H1 (cell line): ENCODE results near the gene XPNPEP1. TPM values are rescaled to one million over a fixed set of nuclear protein-coding genes. Genes with fewer than 3 reads are reported as not detected.

Experiments used
- CTCF ChIA-PET: fragments of 300-600 bp; sonication (Branson Sonifier 250); formaldehyde crosslinking; loops from one replicate; lab custom pipeline; 2021; ENCODE audit not compliant: partially characterized antibody; lab: Charles Lee
- POLR2A ChIA-PET: fragments of 300-600 bp; sonication (Branson Sonifier 250); formaldehyde crosslinking; loops from one replicate; lab custom pipeline; 2021; ENCODE audit warnings: inconsistent platforms; ENCODE audit not compliant: partially characterized antibody; lab: Charles Lee
- DNase-seq, 2 experiments: peaks; one replicate each; pipeline versions ENCODE4 v3.0.0 to v3.0.0-alpha.2; 2010 to 2022; ENCODE audit warnings: low spot score in 2 of 2, low read depth in 1 of 2, mixed read lengths in 1 of 2
- FAIRE-seq: peaks from 2 replicates; lab custom pipeline; 2011; peaks lifted over from hg19 to GRCh38; lab: Jason Lieb, UNC
- H2AFZ ChIP-seq: 2 replicates; pipeline ENCODE4 v1.8.1; 2012; ENCODE audit warnings: low read length, inconsistent platforms
- H2AK5ac ChIP-seq: 2 replicates; pipeline ENCODE4 v1.6.1; 2013; ENCODE audit warnings: low read depth, low read length
- H2BK120ac ChIP-seq: replicated peaks from 2 replicates; pipeline ENCODE3; 2013; ENCODE audit warnings: low read depth, low read length, inconsistent platforms
- H2BK12ac ChIP-seq: 2 replicates; pipeline ENCODE4 v1.6.1; 2013; ENCODE audit warnings: low read depth, low read length
- H2BK15ac ChIP-seq: 2 replicates; pipeline ENCODE4 v1.6.1; 2013; ENCODE audit warnings: low read length
- H2BK20ac ChIP-seq: 2 replicates; pipeline ENCODE4 v1.6.1; 2013; ENCODE audit warnings: low read length
- H2BK5ac ChIP-seq: 2 replicates; pipeline ENCODE4 v1.6.1; 2013; ENCODE audit warnings: low read depth, low read length
- H3K14ac ChIP-seq: 2 replicates; pipeline ENCODE4 v1.6.1; 2013; ENCODE audit warnings: inconsistent platforms; ENCODE audit not compliant: insufficient read length
- H3K18ac ChIP-seq: 2 replicates; pipeline ENCODE4 v1.6.1; 2013; ENCODE audit warnings: low read length; ENCODE audit errors: extremely low read depth
- H3K23ac ChIP-seq: 2 replicates; pipeline ENCODE4 v1.6.1; 2013; ENCODE audit warnings: inconsistent platforms; ENCODE audit not compliant: insufficient read length
- H3K23me2 ChIP-seq: 2 replicates; pipeline ENCODE4 v1.6.1; 2013; ENCODE audit warnings: low read depth, low read length
- H3K27ac ChIP-seq: 2 replicates; pipeline ENCODE4 v1.6.1; 2011; ENCODE audit warnings: low read depth, low read length, inconsistent platforms
- H3K27me3 ChIP-seq, 4 experiments: replicated peaks in 1 of 4; 1 replicate in 1 of 4; 2 replicates in 3 of 4; pipeline versions ENCODE4 v1.6.1 to v1.8.1; 2011 to 2013; ENCODE audit warnings: low read length in 3 of 4, mild to moderate bottlenecking in 3 of 4, inconsistent platforms in 2 of 4, mixed read lengths in 2 of 4, moderate library complexity in 1 of 4; ENCODE audit not compliant: control insufficient read depth in 3 of 4, insufficient read depth in 3 of 4; ENCODE audit errors: extremely low read depth in 1 of 4
- H3K36me3 ChIP-seq, 4 experiments: 2 replicates each; pipeline versions ENCODE4 v1.6.1 to v1.8.1; 2011 to 2013; ENCODE audit warnings: mild to moderate bottlenecking in 4 of 4, low read length in 3 of 4, moderate library complexity in 2 of 4, control low read depth in 1 of 4, inconsistent platforms in 1 of 4; ENCODE audit not compliant: insufficient read depth in 4 of 4, control insufficient read depth in 2 of 4
- H3K4ac ChIP-seq: replicated peaks from 2 replicates; pipeline ENCODE3; 2013; ENCODE audit warnings: low read length, low read depth, mixed read lengths, inconsistent platforms; ENCODE audit not compliant: insufficient read length
- H3K4me1 ChIP-seq, 4 experiments: replicated peaks in 1 of 4; 1 replicate in 1 of 4; 2 replicates in 3 of 4; pipeline versions ENCODE4 v1.6.1 to v1.8.1; 2011 to 2013; ENCODE audit warnings: low read length in 3 of 4, inconsistent platforms in 2 of 4, mixed read lengths in 1 of 4; ENCODE audit not compliant: insufficient read depth in 4 of 4, control insufficient read depth in 3 of 4
- H3K4me2 ChIP-seq, 2 experiments: 2 replicates each; pipeline versions ENCODE4 v1.6.1 to v1.8.1; 2011 to 2013; ENCODE audit warnings: low read depth in 2 of 2, low read length in 2 of 2, control low read depth in 1 of 2, inconsistent platforms in 1 of 2, mild to moderate bottlenecking in 1 of 2; ENCODE audit not compliant: insufficient read depth in 1 of 2
- H3K4me3 ChIP-seq, 4 experiments: fragments of 200-600, 300-600 bp in 1 of 4; sonication (generic), shearing (Covaris generic), sonication (Bioruptor Twin) in 1 of 4; 2 replicates each; pipeline versions ENCODE4 v1.5.1 to v1.8.1; 2011 to 2016; ENCODE audit warnings: low read length in 4 of 4, low read depth in 3 of 4, control low read depth in 2 of 4, inconsistent platforms in 2 of 4, mild to moderate bottlenecking in 2 of 4, mixed read lengths in 1 of 4, moderate library complexity in 1 of 4; ENCODE audit not compliant: insufficient read depth in 2 of 4; ENCODE audit errors: extremely low read depth in 1 of 4
- H3K56ac ChIP-seq: replicated peaks from 2 replicates; pipeline ENCODE3; 2013; ENCODE audit warnings: low read depth, mild to moderate bottlenecking, mixed read lengths, low read length, inconsistent platforms; ENCODE audit not compliant: insufficient read length
- H3K79me1 ChIP-seq: 2 replicates; pipeline ENCODE4 v1.6.1; 2013; ENCODE audit warnings: low read depth, low read length, control low read depth
- H3K79me2 ChIP-seq, 2 experiments: 2 replicates each; pipeline versions ENCODE4 v1.6.1 to v1.8.1; 2012 to 2013; ENCODE audit warnings: low read length in 2 of 2, mild to moderate bottlenecking in 2 of 2, inconsistent platforms in 1 of 2; ENCODE audit not compliant: insufficient read depth in 2 of 2, control insufficient read depth in 1 of 2
- H3K9ac ChIP-seq, 4 experiments: replicated peaks in 1 of 4; 1 replicate in 1 of 4; 2 replicates in 3 of 4; pipeline versions ENCODE4 v1.6.1 to v1.8.1; 2011 to 2013; ENCODE audit warnings: low read depth in 3 of 4, low read length in 3 of 4, control low read depth in 2 of 4, mild to moderate bottlenecking in 2 of 4, moderate library complexity in 2 of 4, inconsistent platforms in 1 of 4; ENCODE audit errors: extremely low read depth in 1 of 4
- H3K9me3 ChIP-seq, 2 experiments: 2 replicates each; pipeline versions ENCODE4 v1.6.1 to v1.8.1; 2012 to 2013; ENCODE audit warnings: mild to moderate bottlenecking in 2 of 2, moderate library complexity in 2 of 2, control low read depth in 1 of 2, inconsistent platforms in 1 of 2, low read depth in 1 of 2, low read length in 1 of 2, mixed read lengths in 1 of 2; ENCODE audit not compliant: insufficient read depth in 2 of 2
- H4K20me1 ChIP-seq, 2 experiments: replicated peaks in 1 of 2; 2 replicates each; pipeline versions ENCODE3 to v1.8.1; 2011 to 2013; ENCODE audit warnings: inconsistent platforms in 2 of 2, low read length in 2 of 2, mild to moderate bottlenecking in 1 of 2; ENCODE audit not compliant: insufficient read depth in 2 of 2, control insufficient read depth in 1 of 2
- H4K5ac ChIP-seq: 2 replicates; pipeline ENCODE4 v1.6.1; 2013; ENCODE audit warnings: low read length, low read depth, mixed read lengths, inconsistent platforms; ENCODE audit not compliant: insufficient read length
- H4K8ac ChIP-seq: 2 replicates; pipeline ENCODE4 v1.8.0; 2013; ENCODE audit warnings: mild to moderate bottlenecking, moderate library complexity, low read length, inconsistent platforms; ENCODE audit not compliant: insufficient read depth; ENCODE audit errors: extremely low read depth
- H4K91ac ChIP-seq: replicated peaks from 2 replicates; pipeline ENCODE3; 2013; ENCODE audit warnings: low read length, mixed read lengths, inconsistent platforms; ENCODE audit not compliant: insufficient read length
- BCL11A ChIP-seq, 2 experiments: IDR thresholded peaks; one replicate each; pipeline ENCODE4 v1.6.1; 2011; ENCODE audit warnings: low read depth in 2 of 2, low read length in 2 of 2, mild to moderate bottlenecking in 2 of 2
- CEBPB ChIP-seq: IDR thresholded peaks from 2 replicates; pipeline ENCODE4 v1.6.1; 2012; ENCODE audit warnings: low read depth, low read length
- CHD2 ChIP-seq: IDR thresholded peaks from 2 replicates; pipeline ENCODE4 v1.6.1; 2012; ENCODE audit warnings: low read length, improper control_type of control experiment
- EGR1 ChIP-seq: IDR thresholded peaks from 2 replicates; pipeline ENCODE4 v1.6.1; 2011; ENCODE audit warnings: low read depth, low read length, borderline replicate concordance
- FOSL1 ChIP-seq: IDR thresholded peaks from 2 replicates; pipeline ENCODE4 v1.6.1; 2011; ENCODE audit warnings: mild to moderate bottlenecking, low read depth, low read length, moderate library complexity; ENCODE audit not compliant: insufficient read depth
- GABPA ChIP-seq: IDR thresholded peaks from 2 replicates; pipeline ENCODE4 v1.6.1; 2011; ENCODE audit warnings: mild to moderate bottlenecking, low read length, moderate library complexity, borderline replicate concordance; ENCODE audit not compliant: insufficient read depth
- GTF2F1 ChIP-seq: IDR thresholded peaks from 2 replicates; pipeline ENCODE4 v1.6.1; 2012; ENCODE audit warnings: low read depth, low read length, improper control_type of control experiment, borderline replicate concordance
- HDAC6 ChIP-seq: IDR thresholded peaks from one replicate; pipeline ENCODE4 v1.7.1; 2012; ENCODE audit warnings: low read depth, mild to moderate bottlenecking, inconsistent platforms, low read length, moderate library complexity
- KDM4A ChIP-seq: IDR thresholded peaks from one replicate; pipeline ENCODE4 v1.7.1; 2012; ENCODE audit warnings: low read depth, mild to moderate bottlenecking, moderate library complexity, low read length, inconsistent platforms; ENCODE audit not compliant: severe bottlenecking
- KDM5A ChIP-seq: fragments of 200-600 bp; IDR thresholded peaks from 2 replicates; pipeline ENCODE4 v1.7.1; 2012; ENCODE audit warnings: mild to moderate bottlenecking, low read length, inconsistent platforms, mixed read lengths
- SIX5 ChIP-seq: IDR thresholded peaks from 2 replicates; pipeline ENCODE4 v1.6.1; 2011; ENCODE audit warnings: mild to moderate bottlenecking, low read depth, low read length
- SRF ChIP-seq: IDR thresholded peaks from 2 replicates; pipeline ENCODE4 v1.6.1; 2011; ENCODE audit warnings: mild to moderate bottlenecking, low read depth, low read length, moderate library complexity
- TAF1 ChIP-seq: IDR thresholded peaks from 2 replicates; pipeline ENCODE4 v1.6.1; 2011; ENCODE audit warnings: mild to moderate bottlenecking, low read depth, low read length
- TAF7 ChIP-seq: optimal IDR thresholded peaks from 2 replicates; pipeline ENCODE3; 2011; ENCODE audit warnings: low read depth, mild to moderate bottlenecking, inconsistent platforms, low read length, moderate library complexity, borderline replicate concordance
- TCF12 ChIP-seq: IDR thresholded peaks from 2 replicates; pipeline ENCODE4 v1.6.1; 2011; ENCODE audit warnings: low read depth, mild to moderate bottlenecking, low read length
- YY1 ChIP-seq: IDR thresholded peaks from 2 replicates; pipeline ENCODE4 v1.6.1; 2011; ENCODE audit warnings: low read depth, mild to moderate bottlenecking, low read length
- WGBS, 2 experiments: shearing (Covaris generic) in 1 of 2; methylation state at CpG; one replicate each; pipeline versions ENCODE4 v1.1.6 to v1.1.7; 2013 to 2015; ENCODE audit warnings: low lambda C conversion rate in 2 of 2, mixed read lengths in 2 of 2, inconsistent platforms in 1 of 2, low coverage in 1 of 2, missing lambda C conversion rate in 1 of 2; ENCODE audit not compliant: insufficient replicate concordance in 2 of 2, insufficient coverage in 1 of 2, insufficient read length in 1 of 2; ENCODE audit errors: extremely low coverage in 1 of 2, missing lambda C conversion rate in 1 of 2; 5-methylcytosine and 5-hydroxymethylcytosine counted together
- polyA plus RNA-seq, 7 experiments: library from polyadenylated mRNA; depleted of rRNA in 3 of 7; stranded (reverse) in 5 of 7; unstranded in 2 of 7; fragments of >200 nt in 5 of 7; fragments of 200-250 nt in 2 of 7; gene quantifications; 1 replicate in 5 of 7; 2 replicates in 1 of 7; 4 replicates in 1 of 7; pipeline versions ENCODE4 v1.2.1 to v1.2.3, GENCODE V29; 2011 to 2013; ENCODE audit warnings: missing spikeins in 2 of 7, mixed read lengths in 2 of 7
- total RNA-seq: library from RNA; stranded (reverse); fragmentation: NEBNext Ultra II Directional; extraction: Animal tissue kit (Norgen Biotek cat#: 25700); gene quantifications from 2 replicates; pipeline ENCODE4 v1.2.1, GENCODE V29; 2021

XPNPEP1 gene
- total and polyA plus RNA-seq, 2 of the 8 experiments (the other 6 are each of a cell fraction or from before 2014, with no cell fraction given): 61.1 to 201 TPM

GRCh38 chr10:109845308-109845707 is 78.0 kb downstream of the XPNPEP1 start:
- Histone ChIP-seq H3K27me3 (no peaks in the 10 kb centered on the region), H2BK15ac (no peak overlapping the region), H3K27ac (no peak overlapping the region), H2AFZ (no peak overlapping the region), H4K20me1 (no peaks in the 10 kb centered on the region), H2BK120ac (no peak overlapping the region), H4K8ac (no peak overlapping the region), H3K23me2 (no peaks in the 10 kb centered on the region; the same call in 1 of the 2 replicates), H3K4me2 (no peak overlapping the region), H3K9ac (no peak overlapping the region), H3K9me3 (no peaks in the 10 kb centered on the region), H4K5ac (no peak overlapping the region), H3K36me3 (no peaks in the 10 kb centered on the region), H3K79me2 (no peaks in the 10 kb centered on the region), H4K91ac (no peak overlapping the region), H2BK20ac (no peak overlapping the region), H2AK5ac (no peak overlapping the region), H3K79me1 (0 out of 2 replicates have a peak, but pooled peaks cover 2% of the 10 kb centered on the region), H2BK5ac (no peak overlapping the region), H3K4me1 (no peaks in the 10 kb centered on the region), H3K14ac (no peak overlapping the region), H3K18ac (no peak overlapping the region), H3K23ac (no peak overlapping the region), H2BK12ac (no peak overlapping the region), H3K4me3 (no peak overlapping the region), H3K4ac (no peak overlapping the region), H3K56ac (no peak overlapping the region)
- DNase-seq (no peak), FAIRE-seq (no peak)
- CTCF ChIA-PET: interaction anchor here (1.1 to 2.9 kb wide), 5 partner anchors 12 to 71 kb away, joined by 4 to 11 read pairs (median 5); no protein-coding TSS in a partner anchor
- WGBS, 2 experiments: 94% methylated on average over 5 of the region's 5 CpGs; no CpG with 5 or more reads in 1 of the 2 experiments
- POLR2A ChIA-PET: no interaction called here
- TF ChIP-seq YY1: no peak
- TF ChIP-seq TAF7: no peak
- TF ChIP-seq KDM4A: no peak
- TF ChIP-seq CEBPB: no peak
- no peak for TF ChIP-seq TCF12
- TF ChIP-seq HDAC6: no peak
- no peak for TF ChIP-seq SRF
- TF ChIP-seq SIX5: no peak
- no peak for TF ChIP-seq CHD2
- no peak for TF ChIP-seq FOSL1
- no peak for TF ChIP-seq BCL11A (IDR thresholded peaks at IDR 0.05; ENCODE audit: low read depth in 2 of 2, low read length in 2 of 2)
- TF ChIP-seq GTF2F1: no peak
- TF ChIP-seq KDM5A: no peak
- no peak for TF ChIP-seq TAF1
- no peak for TF ChIP-seq GABPA
- no peak for TF ChIP-seq EGR1
